K562 (cell line): ENCODE measurements around the gene OR8B2. TPM values are rescaled to one million over a fixed set of nuclear protein-coding genes. Genes with fewer than 3 reads are reported as not detected.

ENCODE experiments used
- FOSL1 ChIP-seq: fragments of 200-800 bp; sonication (Bioruptor generic); conservative IDR thresholded peaks from 2 replicates; pipeline ENCODE4 v1.6.1; 2016; ENCODE audit warnings: missing genetic modification characterization, missing compliant biosample characterization
- NFE2 ChIP-seq: IDR thresholded peaks from 2 replicates; pipeline ENCODE4 v1.6.1; 2014; ENCODE audit warnings: antibody characterized with exemption, low read depth
- RB1 ChIP-seq: fragments of 450-650 bp; IDR thresholded peaks from 2 replicates; pipeline ENCODE4 v1.6.1; 2017; ENCODE audit warnings: low read depth, mild to moderate bottlenecking
- RBM22 ChIP-seq: fragments of 200-400 bp; formaldehyde crosslinking; IDR thresholded peaks from 2 replicates; pipeline ENCODE4 v1.6.1; 2018; ENCODE audit warnings: low read length, low read depth; ENCODE audit not compliant: poor library complexity, severe bottlenecking
- SMC3 ChIP-seq: conservative IDR thresholded peaks from 2 replicates; pipeline ENCODE4 v1.6.1; 2011; ENCODE audit warnings: low read depth, low read length, improper control_type of control experiment; ENCODE audit not compliant: insufficient read depth
- YY1 ChIP-seq, 3 experiments: IDR thresholded peaks; 2 replicates each; pipeline ENCODE4 v1.6.1; 2011; ENCODE audit warnings: low read length in 2 of 3, mild to moderate bottlenecking in 2 of 3, moderate library complexity in 2 of 3, borderline replicate concordance in 1 of 3, control low read depth in 1 of 3, low read depth in 1 of 3; ENCODE audit not compliant: insufficient read depth in 3 of 3, insufficient replicate concordance in 2 of 3, control insufficient read depth in 1 of 3, insufficient read length in 1 of 3; ENCODE audit errors: extremely low read depth in 1 of 3
- ZBTB17 ChIP-seq: fragments of 450-650 bp; formaldehyde crosslinking; IDR thresholded peaks from 2 replicates; pipeline ENCODE4 v1.4.0; 2020; ENCODE audit warnings: mild to moderate bottlenecking
- ZNF764 ChIP-seq: fragments of 250-450 bp; sonication (Bioruptor Pico); IDR thresholded peaks from 2 replicates; pipeline ENCODE4 v1.4.0; 2020; ENCODE audit warnings: low read depth, mild to moderate bottlenecking, moderate library complexity
- ZZZ3 ChIP-seq: fragments of 450-650 bp; IDR thresholded peaks from 2 replicates; pipeline ENCODE4 v1.6.1; 2016; ENCODE audit warnings: antibody characterized with exemption, mild to moderate bottlenecking, moderate library complexity
- polyA plus RNA-seq, 8 experiments: library from polyadenylated mRNA; depleted of rRNA in 4 of 8; stranded (reverse) in 5 of 8; unstranded in 3 of 8; fragments of >200 nt; fragmentation: Nextera tagmentation in 2 of 8; fragmentation: Illumina TruSeq in 1 of 8; extraction: Ambion mirVana in 2 of 8; extraction: Trizol in 1 of 8; gene quantifications; 2 replicates each; pipeline versions ENCODE4 v1.2.1 to v1.2.3, GENCODE V29; 2011 to 2014; ENCODE audit warnings: inconsistent platforms in 1 of 8, missing spikeins in 1 of 8
- total RNA-seq, 7 experiments: library from RNA; depleted of rRNA in 6 of 7; stranded (reverse); fragments of >200 nt in 6 of 7; fragmentation: Illumina TruSeq in 2 of 7; extraction: Trizol in 2 of 7; gene quantifications; 2 replicates each; pipeline versions ENCODE4 v1.2.1 to v1.2.3, GENCODE V29; 2011 to 2021; ENCODE audit warnings: low replicate concordance in 1 of 7
- TF ChIP-seq, protein P1 (sequence below): fragments of 250-450 bp; sonication (Bioruptor Pico); IDR thresholded peaks from 2 replicates; pipeline ENCODE4 v1.4.0; 2020

Gene OR8B2
- total and polyA plus RNA-seq, 9 of the 15 experiments (the other 6 are each of a cell fraction or from before 2014, with no cell fraction given) = 0.56 TPM; not detected in 8

DNA sequence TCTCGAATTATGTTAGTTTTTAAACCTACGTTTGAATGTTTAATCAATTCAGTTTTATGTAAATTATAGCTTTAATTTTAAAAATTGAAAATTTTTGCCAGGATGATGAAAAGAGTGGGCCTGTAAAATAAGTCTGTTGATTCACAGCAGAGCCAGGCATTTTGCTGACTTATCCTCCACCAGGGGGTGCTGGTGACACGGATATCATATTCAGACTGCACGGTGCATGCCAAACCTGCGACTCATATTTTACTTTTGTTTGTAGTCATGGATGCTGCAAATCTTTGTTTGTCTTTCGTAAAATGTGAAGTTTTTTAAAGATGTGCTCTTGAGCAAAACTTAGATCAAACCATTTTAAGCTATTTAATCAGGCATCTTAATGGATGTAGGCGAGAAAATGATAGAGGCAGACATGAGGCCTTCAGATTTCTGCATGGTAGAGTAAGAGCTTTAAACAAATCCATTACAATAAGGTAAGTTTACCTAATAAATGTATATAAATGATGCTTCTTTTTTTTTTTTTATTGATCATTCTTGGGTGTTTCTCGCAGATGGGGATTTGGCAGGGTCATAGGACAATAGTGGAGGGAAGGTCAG lies 18.1 kb upstream of the OR8B2 start (continued):
- no peak for TF ChIP-seq ZZZ3
- TF ChIP-seq ZBTB17 (CRISPR knock-in tag) = no peak
- no peak for TF ChIP-seq RBM22
- TF ChIP-seq, protein P1, sequence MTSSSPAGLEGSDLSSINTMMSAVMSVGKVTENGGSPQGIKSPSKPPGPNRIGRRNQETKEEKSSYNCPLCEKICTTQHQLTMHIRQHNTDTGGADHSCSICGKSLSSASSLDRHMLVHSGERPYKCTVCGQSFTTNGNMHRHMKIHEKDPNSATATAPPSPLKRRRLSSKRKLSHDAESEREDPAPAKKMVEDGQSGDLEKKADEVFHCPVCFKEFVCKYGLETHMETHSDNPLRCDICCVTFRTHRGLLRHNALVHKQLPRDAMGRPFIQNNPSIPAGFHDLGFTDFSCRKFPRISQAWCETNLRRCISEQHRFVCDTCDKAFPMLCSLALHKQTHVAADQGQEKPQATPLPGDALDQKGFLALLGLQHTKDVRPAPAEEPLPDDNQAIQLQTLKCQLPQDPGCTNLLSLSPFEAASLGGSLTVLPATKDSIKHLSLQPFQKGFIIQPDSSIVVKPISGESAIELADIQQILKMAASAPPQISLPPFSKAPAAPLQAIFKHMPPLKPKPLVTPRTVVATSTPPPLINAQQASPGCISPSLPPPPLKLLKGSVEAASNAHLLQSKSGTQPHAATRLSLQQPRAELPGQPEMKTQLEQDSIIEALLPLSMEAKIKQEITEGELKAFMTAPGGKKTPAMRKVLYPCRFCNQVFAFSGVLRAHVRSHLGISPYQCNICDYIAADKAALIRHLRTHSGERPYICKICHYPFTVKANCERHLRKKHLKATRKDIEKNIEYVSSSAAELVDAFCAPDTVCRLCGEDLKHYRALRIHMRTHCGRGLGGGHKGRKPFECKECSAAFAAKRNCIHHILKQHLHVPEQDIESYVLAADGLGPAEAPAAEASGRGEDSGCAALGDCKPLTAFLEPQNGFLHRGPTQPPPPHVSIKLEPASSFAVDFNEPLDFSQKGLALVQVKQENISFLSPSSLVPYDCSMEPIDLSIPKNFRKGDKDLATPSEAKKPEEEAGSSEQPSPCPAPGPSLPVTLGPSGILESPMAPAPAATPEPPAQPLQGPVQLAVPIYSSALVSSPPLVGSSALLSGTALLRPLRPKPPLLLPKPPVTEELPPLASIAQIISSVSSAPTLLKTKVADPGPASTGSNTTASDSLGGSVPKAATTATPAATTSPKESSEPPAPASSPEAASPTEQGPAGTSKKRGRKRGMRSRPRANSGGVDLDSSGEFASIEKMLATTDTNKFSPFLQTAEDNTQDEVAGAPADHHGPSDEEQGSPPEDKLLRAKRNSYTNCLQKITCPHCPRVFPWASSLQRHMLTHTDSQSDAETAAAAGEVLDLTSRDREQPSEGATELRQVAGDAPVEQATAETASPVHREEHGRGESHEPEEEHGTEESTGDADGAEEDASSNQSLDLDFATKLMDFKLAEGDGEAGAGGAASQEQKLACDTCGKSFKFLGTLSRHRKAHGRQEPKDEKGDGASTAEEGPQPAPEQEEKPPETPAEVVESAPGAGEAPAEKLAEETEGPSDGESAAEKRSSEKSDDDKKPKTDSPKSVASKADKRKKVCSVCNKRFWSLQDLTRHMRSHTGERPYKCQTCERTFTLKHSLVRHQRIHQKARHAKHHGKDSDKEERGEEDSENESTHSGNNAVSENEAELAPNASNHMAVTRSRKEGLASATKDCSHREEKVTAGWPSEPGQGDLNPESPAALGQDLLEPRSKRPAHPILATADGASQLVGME = no peak
- no peak for TF ChIP-seq NFE2
- TF ChIP-seq ZNF764 (CRISPR knock-in tag) = peak; percentile 83; the same call in 1 of the 2 replicates
- no peak for TF ChIP-seq YY1 (IDR thresholded peaks at IDR 0.05; ENCODE audit: borderline replicate concordance in 1 of 3, control insufficient read depth in 1 of 3, extremely low read depth in 1 of 3, insufficient read depth in 3 of 3, insufficient read length in 1 of 3, insufficient replicate concordance in 2 of 3, low read depth in 1 of 3, low read length in 2 of 3)
- no peak for TF ChIP-seq RB1
- TF ChIP-seq SMC3 = peak; percentile 60; the same call in 1 of the 2 replicates
- peak; percentile 60 for TF ChIP-seq FOSL1 (tag)
